B cell (primary cell): Measurements from ENCODE around the gene TGFB1. TPM values are rescaled to one million over a fixed set of nuclear protein-coding genes. Genes with fewer than 3 reads are reported as not detected.
A peak's percentile ranks its signal among the peaks of the same experiment; 100 is the strongest.

Source experiments
- ATAC-seq: fragments of 200-7000 bp; cut with Tn5 transposase; one replicate; pipeline ENCODE4 v1.10.0; 2021; ENCODE audit warnings: low read depth, mild to moderate bottlenecking, moderate number of reproducible peaks, moderate library complexity
- CTCF ChIA-PET: fragments of 350-600 bp; sonication (Branson Sonifier 250); formaldehyde crosslinking; loops from one replicate; lab custom pipeline; 2021; ENCODE audit warnings: antibody characterized with exemption, inconsistent platforms; lab: Charles Lee
- POLR2A ChIA-PET: fragments of 350-600 bp; sonication (Branson Sonifier 250); formaldehyde crosslinking; loops from one replicate; lab custom pipeline; 2021; ENCODE audit warnings: antibody characterized with exemption; lab: Charles Lee
- DNase-seq: peaks from one replicate; pipeline ENCODE4 v3.0.0; 2013
- H2AFZ ChIP-seq: 2 replicates; pipeline ENCODE4 v1.6.1; 2012; ENCODE audit warnings: mild to moderate bottlenecking, low read depth, low read length; ENCODE audit not compliant: insufficient read depth, poor library complexity, severe bottlenecking
- H3K27ac ChIP-seq, 2 donors: 1 replicate in 1 of 2; 2 replicates in 1 of 2; pipeline ENCODE4 v1.5.1; 2012 to 2013; ENCODE audit warnings: low read length in 2 of 2, mild to moderate bottlenecking in 2 of 2, moderate library complexity in 1 of 2
- H3K27me3 ChIP-seq, 4 experiments: fragments of 200-600 bp in 1 of 4; sonication (generic) in 1 of 4; replicated peaks in 1 of 4; 1 replicate in 2 of 4; 2 replicates in 2 of 4; pipeline versions ENCODE4 v1.6.1 to v1.7.0; 2013 to 2016; ENCODE audit warnings: low read length in 3 of 4, mild to moderate bottlenecking in 2 of 4, mixed read lengths in 1 of 4, moderate library complexity in 1 of 4; ENCODE audit not compliant: insufficient read depth in 4 of 4, control insufficient read depth in 3 of 4; ENCODE audit errors: control extremely low read depth in 1 of 4
- H3K36me3 ChIP-seq, 2 experiments: replicated peaks in 1 of 2; 1 replicate in 1 of 2; 2 replicates in 1 of 2; pipeline versions ENCODE4 v1.6.1 to v1.7.1; 2013; ENCODE audit warnings: low read length in 1 of 2; ENCODE audit not compliant: insufficient read depth in 2 of 2, control insufficient read depth in 1 of 2; ENCODE audit errors: control extremely low read depth in 1 of 2, extremely low read depth in 1 of 2
- H3K4me1 ChIP-seq, 2 donors: fragments of 200-600 bp in 1 of 2; sonication (generic) in 1 of 2; 1 replicate in 1 of 2; 2 replicates in 1 of 2; pipeline versions ENCODE4 v1.5.1 to v1.6.1; 2013 to 2017; ENCODE audit warnings: low read length in 2 of 2; ENCODE audit not compliant: control insufficient read depth in 2 of 2, insufficient read depth in 2 of 2
- H3K4me2 ChIP-seq: replicated peaks from 2 replicates; pipeline ENCODE3; 2012; ENCODE audit warnings: mild to moderate bottlenecking, low read depth, low read length; ENCODE audit not compliant: poor library complexity, severe bottlenecking
- H3K4me3 ChIP-seq, 5 experiments: fragments of 200-600 bp in 1 of 5; sonication (generic) in 1 of 5; 1 replicate in 3 of 5; 2 replicates in 2 of 5; pipeline versions ENCODE4 v1.5.1 to v1.7.0; 2011 to 2016; ENCODE audit warnings: low read length in 4 of 5, mild to moderate bottlenecking in 4 of 5, low read depth in 2 of 5, control low read depth in 1 of 5, moderate library complexity in 1 of 5; ENCODE audit not compliant: insufficient read depth in 1 of 5; ENCODE audit errors: control extremely low read depth in 1 of 5, extremely low read depth in 1 of 5
- H3K79me2 ChIP-seq: fragments of 200-600 bp; sonication (generic); one replicate; pipeline ENCODE4 v1.6.0; 2016; ENCODE audit warnings: low read length; ENCODE audit not compliant: control insufficient read depth, insufficient read depth
- H3K9ac ChIP-seq: fragments of 200-600 bp; sonication (generic); 2 replicates; pipeline ENCODE4 v1.6.1; 2017; ENCODE audit warnings: mild to moderate bottlenecking, low read length, moderate library complexity
- H3K9me3 ChIP-seq, 3 donors: one replicate each; pipeline versions ENCODE4 v1.6.1 to v1.7.1; 2013; ENCODE audit warnings: low read length in 2 of 3; ENCODE audit not compliant: control insufficient read depth in 2 of 3, insufficient read depth in 1 of 3; ENCODE audit errors: control extremely low read depth in 1 of 3
- H4K20me1 ChIP-seq: 2 replicates; pipeline ENCODE4 v1.6.0; 2012; ENCODE audit warnings: mild to moderate bottlenecking, low read length; ENCODE audit not compliant: insufficient read depth, control insufficient read depth, poor library complexity, severe bottlenecking
- H3K27ac Mint-ChIP-seq: one replicate; pipeline ENCODE4 v1.8.0; 2021; ENCODE audit warnings: mixed read lengths
- H3K27me3 Mint-ChIP-seq: one replicate; pipeline ENCODE4 v1.8.0; 2021; ENCODE audit warnings: mixed read lengths
- H3K4me1 Mint-ChIP-seq: one replicate; pipeline ENCODE4 v1.8.0; 2021; ENCODE audit warnings: mixed read lengths
- H3K4me3 Mint-ChIP-seq: one replicate; pipeline ENCODE4 v1.8.0; 2021; ENCODE audit warnings: mixed read lengths
- H3K9me3 Mint-ChIP-seq: one replicate; pipeline ENCODE4 v1.8.0; 2022; ENCODE audit warnings: mixed read lengths; ENCODE audit not compliant: insufficient read depth
- EZH2 ChIP-seq: IDR thresholded peaks from 2 replicates; pipeline ENCODE4 v1.6.1; 2012; ENCODE audit warnings: borderline replicate concordance, low read depth, mild to moderate bottlenecking, moderate library complexity, low read length; ENCODE audit not compliant: insufficient read depth, poor library complexity, severe bottlenecking
- WGBS: methylation state at CpG from one replicate; pipeline ENCODE4 v1.1.5; 2013; ENCODE audit warnings: missing lambda C conversion rate; ENCODE audit not compliant: insufficient coverage; 5-methylcytosine and 5-hydroxymethylcytosine counted together
- intact Hi-C: fragments of 100-400 bp; cut with micrococcal nuclease; formaldehyde crosslinking; loops from one replicate; pipeline ENCODE4 v1.10.0; 2022
- polyA plus RNA-seq: library from polyadenylated mRNA; depleted of rRNA; stranded (reverse); fragments of >200 nt; gene quantifications from 2 replicates; pipeline ENCODE4 v1.2.3, GENCODE V29; 2012
- total RNA-seq, 2 donors: library from RNA; stranded (reverse); fragments of 120-200 nt in 1 of 2; gene quantifications; 1 replicate in 1 of 2; 2 replicates in 1 of 2; pipeline versions ENCODE4 v1.2.3 to v1.2.4, GENCODE V29; 2013 to 2022
- TF ChIP-seq, protein P1 (sequence below): fragments of 200-600 bp; IDR thresholded peaks from one replicate; pipeline ENCODE4 v1.8.0; 2022; ENCODE audit warnings: antibody characterized with exemption, mild to moderate bottlenecking

TGFB1 gene
- total and polyA plus RNA-seq, 2 donors (not counting 1 experiment from before 2014, with no cell fraction given) = 109 to 120 TPM

GRCh38 chr19:41299046-41299754 is 54.5 kb downstream of the TGFB1 start:
- Mint-ChIP-seq H3K4me3 (no peak overlapping the region), H3K4me1 (peaks cover 73% of the 10 kb centered on the region), H3K9me3 (no peaks in the 10 kb centered on the region), H3K27ac (peak overlapping the region; percentile 98), H3K27me3 (no peaks in the 10 kb centered on the region)
- Histone ChIP-seq H3K4me2 (peak overlapping the region; percentile 61), H3K4me3 (no peak overlapping the region), H3K4me1 (peaks cover 65 to 73% of the 10 kb centered on the region in 2 donors), H3K27ac (peak overlapping the region; percentile 83 to 100), H4K20me1 (no peaks in the 10 kb centered on the region), H3K27me3 (no peaks in the 10 kb centered on the region), H3K79me2 (peaks cover 27% of the 10 kb centered on the region), H3K36me3 (peaks cover 2 to 87% of the 10 kb centered on the region in 2 experiments), H3K9ac (no peak overlapping the region), H3K9me3 (no peaks in the 10 kb centered on the region), H2AFZ (no peak overlapping the region)
- TF ChIP-seq, protein P1, sequence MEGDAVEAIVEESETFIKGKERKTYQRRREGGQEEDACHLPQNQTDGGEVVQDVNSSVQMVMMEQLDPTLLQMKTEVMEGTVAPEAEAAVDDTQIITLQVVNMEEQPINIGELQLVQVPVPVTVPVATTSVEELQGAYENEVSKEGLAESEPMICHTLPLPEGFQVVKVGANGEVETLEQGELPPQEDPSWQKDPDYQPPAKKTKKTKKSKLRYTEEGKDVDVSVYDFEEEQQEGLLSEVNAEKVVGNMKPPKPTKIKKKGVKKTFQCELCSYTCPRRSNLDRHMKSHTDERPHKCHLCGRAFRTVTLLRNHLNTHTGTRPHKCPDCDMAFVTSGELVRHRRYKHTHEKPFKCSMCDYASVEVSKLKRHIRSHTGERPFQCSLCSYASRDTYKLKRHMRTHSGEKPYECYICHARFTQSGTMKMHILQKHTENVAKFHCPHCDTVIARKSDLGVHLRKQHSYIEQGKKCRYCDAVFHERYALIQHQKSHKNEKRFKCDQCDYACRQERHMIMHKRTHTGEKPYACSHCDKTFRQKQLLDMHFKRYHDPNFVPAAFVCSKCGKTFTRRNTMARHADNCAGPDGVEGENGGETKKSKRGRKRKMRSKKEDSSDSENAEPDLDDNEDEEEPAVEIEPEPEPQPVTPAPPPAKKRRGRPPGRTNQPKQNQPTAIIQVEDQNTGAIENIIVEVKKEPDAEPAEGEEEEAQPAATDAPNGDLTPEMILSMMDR = no peak
- no peak for TF ChIP-seq EZH2
- ATAC-seq (no peak), DNase-seq (no peak)
- CTCF ChIA-PET = interaction anchor here (0.9 to 3.3 kb wide), 5 partner anchors 9 to 95 kb away, joined by 3 to 41 read pairs (median 8); partner anchors contain the start of gene HNRNPUL1
- 81% methylated on average over 9 of the region's 10 CpGs for WGBS
- POLR2A ChIA-PET = interaction anchor here (0.7 to 1.2 kb wide), 3 partner anchors 20 to 840 kb away, joined by 3 to 5 read pairs (median 3); no protein-coding TSS in a partner anchor
- intact Hi-C loops = loop anchor here (10.0 kb wide), 1 partner anchor 894 kb away; no protein-coding TSS in a partner anchor
